Measurements from ENCODE around the gene DOCK10.

DNA sequence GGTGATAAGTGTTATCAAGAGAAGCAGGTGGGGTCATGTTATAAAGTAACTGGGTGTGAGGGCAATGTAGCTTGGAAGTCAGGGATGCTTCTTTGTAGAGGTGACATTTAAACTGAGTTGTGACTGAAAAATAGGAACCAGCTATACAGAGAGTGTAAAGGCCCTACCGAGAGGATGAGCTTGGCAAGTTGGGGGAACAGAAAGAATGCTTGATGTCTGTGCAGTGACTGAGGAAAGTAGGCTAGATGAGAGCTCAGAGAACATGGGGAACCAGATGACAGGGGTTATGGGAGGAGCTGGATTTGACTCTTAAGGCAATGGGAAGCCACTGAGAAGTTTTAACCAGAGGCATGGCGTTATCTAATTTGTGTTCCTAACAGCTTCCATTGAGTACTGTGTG is 115.3 kb downstream of the DOCK10 start:
- TF ChIP-seq EP300 (IDR thresholded peaks at IDR 0.05) (no peak), POLR2AphosphoS5 (IDR thresholded peaks at IDR 0.05) (no peak), POLR2A (IDR thresholded peaks at IDR 0.05) (no peak)
- TF ChIP-seq, protein P1, sequence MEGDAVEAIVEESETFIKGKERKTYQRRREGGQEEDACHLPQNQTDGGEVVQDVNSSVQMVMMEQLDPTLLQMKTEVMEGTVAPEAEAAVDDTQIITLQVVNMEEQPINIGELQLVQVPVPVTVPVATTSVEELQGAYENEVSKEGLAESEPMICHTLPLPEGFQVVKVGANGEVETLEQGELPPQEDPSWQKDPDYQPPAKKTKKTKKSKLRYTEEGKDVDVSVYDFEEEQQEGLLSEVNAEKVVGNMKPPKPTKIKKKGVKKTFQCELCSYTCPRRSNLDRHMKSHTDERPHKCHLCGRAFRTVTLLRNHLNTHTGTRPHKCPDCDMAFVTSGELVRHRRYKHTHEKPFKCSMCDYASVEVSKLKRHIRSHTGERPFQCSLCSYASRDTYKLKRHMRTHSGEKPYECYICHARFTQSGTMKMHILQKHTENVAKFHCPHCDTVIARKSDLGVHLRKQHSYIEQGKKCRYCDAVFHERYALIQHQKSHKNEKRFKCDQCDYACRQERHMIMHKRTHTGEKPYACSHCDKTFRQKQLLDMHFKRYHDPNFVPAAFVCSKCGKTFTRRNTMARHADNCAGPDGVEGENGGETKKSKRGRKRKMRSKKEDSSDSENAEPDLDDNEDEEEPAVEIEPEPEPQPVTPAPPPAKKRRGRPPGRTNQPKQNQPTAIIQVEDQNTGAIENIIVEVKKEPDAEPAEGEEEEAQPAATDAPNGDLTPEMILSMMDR (IDR thresholded peaks at IDR 0.05) = no peak

Measured in stomach (tissue), 4 donors.